K562 (cell line): ENCODE measurements around the gene TAF10. TPM values are rescaled to one million over a fixed set of nuclear protein-coding genes. Genes with fewer than 3 reads are reported as not detected.

ENCODE experiments used
- CC2D1A ChIP-seq: fragments of 450-650 bp; IDR thresholded peaks from 2 replicates; pipeline ENCODE4 v1.6.1; 2017; ENCODE audit warnings: mild to moderate bottlenecking
- HMGN3 ChIP-seq: IDR thresholded peaks from 2 replicates; pipeline ENCODE4 v1.6.1; 2011; ENCODE audit warnings: borderline replicate concordance, low read depth, mild to moderate bottlenecking, mixed read lengths, low read length; ENCODE audit not compliant: insufficient read length; ENCODE audit errors: extremely low read depth
- JUND ChIP-seq, 2 experiments: IDR thresholded peaks; 2 replicates in 1 of 2; 3 replicates in 1 of 2; pipeline ENCODE4 v1.6.1; 2011; ENCODE audit warnings: borderline replicate concordance in 2 of 2, low read depth in 2 of 2, low read length in 2 of 2, improper control_type of control experiment in 1 of 2, missing biosample characterization in 1 of 2, missing genetic modification characterization in 1 of 2, missing genetic modification reagents in 1 of 2
- PML ChIP-seq: IDR thresholded peaks from 2 replicates; pipeline ENCODE4 v1.6.1; 2012; ENCODE audit warnings: low read length, inconsistent platforms
- REST ChIP-seq, 2 experiments: fragments of 450-650 bp; formaldehyde crosslinking in 1 of 2; IDR thresholded peaks; 2 replicates each; pipeline versions ENCODE4 v1.4.0 to v1.6.1; 2014 to 2020; ENCODE audit warnings: mild to moderate bottlenecking in 2 of 2, borderline replicate concordance in 1 of 2, low read depth in 1 of 2
- TAL1 ChIP-seq: fragments of 450-650 bp; IDR thresholded peaks from 2 replicates; pipeline ENCODE4 v1.6.1; 2016; ENCODE audit warnings: mild to moderate bottlenecking
- TBL1XR1 ChIP-seq, 2 experiments: IDR thresholded peaks; 2 replicates each; pipeline ENCODE4 v1.6.1; 2012; ENCODE audit warnings: improper control_type of control experiment in 2 of 2, low read length in 2 of 2, mild to moderate bottlenecking in 1 of 2
- UBTF ChIP-seq, 2 experiments: IDR thresholded peaks; 2 replicates each; pipeline ENCODE4 v1.6.1; 2012; ENCODE audit warnings: improper control_type of control experiment in 2 of 2, low read depth in 2 of 2, low read length in 2 of 2, borderline replicate concordance in 1 of 2
- ZBTB11 ChIP-seq, 3 experiments: fragments of 200-800 bp in 1 of 3; fragments of 250-450 bp in 1 of 3; fragments of 450-650 bp in 1 of 3; sonication (Bioruptor Pico) in 1 of 3; sonication (Bioruptor generic) in 1 of 3; formaldehyde crosslinking in 1 of 3; IDR thresholded peaks; 2 replicates each; pipeline versions ENCODE4 v1.6.1 to v1.8.0; 2016 to 2022; ENCODE audit warnings: mild to moderate bottlenecking in 2 of 3, missing genetic modification characterization in 2 of 3, missing compliant biosample characterization in 1 of 3, moderate library complexity in 1 of 3
- ZC3H11A ChIP-seq: IDR thresholded peaks from 2 replicates; pipeline ENCODE4 v1.6.1; 2012; ENCODE audit warnings: low read depth, low read length, improper control_type of control experiment
- ZNF197 ChIP-seq: fragments of 200-800 bp; sonication (Bioruptor generic); IDR thresholded peaks from 2 replicates; pipeline ENCODE4 v1.6.1; 2016; ENCODE audit warnings: low read depth, missing genetic modification characterization, missing compliant biosample characterization
- ZSCAN29 ChIP-seq: fragments of 450-650 bp; IDR thresholded peaks from 2 replicates; pipeline ENCODE4 v1.6.1; 2017
- polyA plus RNA-seq, 8 experiments: library from polyadenylated mRNA; depleted of rRNA in 4 of 8; stranded (reverse) in 5 of 8; unstranded in 3 of 8; fragments of >200 nt; fragmentation: Nextera tagmentation in 2 of 8; fragmentation: Illumina TruSeq in 1 of 8; extraction: Ambion mirVana in 2 of 8; extraction: Trizol in 1 of 8; gene quantifications; 2 replicates each; pipeline versions ENCODE4 v1.2.1 to v1.2.3, GENCODE V29; 2011 to 2014; ENCODE audit warnings: inconsistent platforms in 1 of 8, missing spikeins in 1 of 8
- total RNA-seq, 7 experiments: library from RNA; depleted of rRNA in 6 of 7; stranded (reverse); fragments of >200 nt in 6 of 7; fragmentation: Illumina TruSeq in 2 of 7; extraction: Trizol in 2 of 7; gene quantifications; 2 replicates each; pipeline versions ENCODE4 v1.2.1 to v1.2.3, GENCODE V29; 2011 to 2021; ENCODE audit warnings: low replicate concordance in 1 of 7

The TAF10 gene
- total and polyA plus RNA-seq, 9 of the 15 experiments (the other 6 are each of a cell fraction or from before 2014, with no cell fraction given): 19.5 to 197 (median 121) TPM

GRCh38 chr11:6563121-6563619, 48.8 kb downstream of the TAF10 start (continued):
- TF ChIP-seq REST (IDR thresholded peaks at IDR 0.05; ENCODE audit: borderline replicate concordance) (peak; percentile 18; the same call in 1 of the 2 replicates), REST (CRISPR knock-in tag; IDR thresholded peaks at IDR 0.05; ENCODE audit: low read depth) (no peak), JUND (IDR thresholded peaks at IDR 0.05; ENCODE audit: borderline replicate concordance, low read depth, low read length) (peak; percentile 66), JUND (tag; IDR thresholded peaks at IDR 0.05; ENCODE audit: borderline replicate concordance, low read depth, low read length) (peak; percentile 71; the same call in 2 of the 3 replicates), PML (peak; percentile 93), ZC3H11A (no peak), TBL1XR1 (IDR thresholded peaks at IDR 0.05; ENCODE audit: low read length in 2 of 2) (peak; percentile 31 to 82; a peak in 3 of 4 replicates), ZBTB11 (CRISPR knock-in tag; IDR thresholded peaks at IDR 0.05) (no peak), UBTF (IDR thresholded peaks at IDR 0.05; ENCODE audit: borderline replicate concordance in 1 of 2, low read depth in 2 of 2, low read length in 2 of 2) (no peak), HMGN3 (no peak), TAL1 (peak; percentile 95), CC2D1A (no peak; the same call in 1 of the 2 replicates), ZSCAN29 (no peak), ZNF197 (CRISPR knock-in tag) (0 out of 2 replicates have a peak, but pooled peaks have one; percentile 61)
